ENCODE measurements around the gene TMOD1.
"Not testable (repeated sequence)": the region's sequence is repeated elsewhere in the genome, so short reads cannot be mapped to it uniquely, and the experiment has no call there.

Gene TMOD1

GRCh38 chr9:97571664-97572063 is 70.2 kb downstream of the TMOD1 start:
- DNase-seq: no peak

GRCh38 chr9:97572196-97572891 is 70.9 kb downstream of the TMOD1 start:
- DNase-seq: no peak

GRCh38 chr9:97572892-97573365 is 71.5 kb downstream of the TMOD1 start:
- DNase-seq: no peak

- DNase-seq: no peak
These were observed 72.1 kb downstream of the TMOD1 start for GRCh38 chr9:97573482-97574073.

- DNase-seq: not testable (repeated sequence)
These were observed 72.7 kb downstream of the TMOD1 start for GRCh38 chr9:97574101-97574571.

GRCh38 chr9:97574921-97575672 is 73.6 kb downstream of the TMOD1 start:
- DNase-seq: peak; percentile 4 to 12

- DNase-seq: no peak
These were observed 74.3 kb downstream of the TMOD1 start for GRCh38 chr9:97575673-97576200.

- no peak for DNase-seq
These were observed 75.6 kb downstream of the TMOD1 start for GRCh38 chr9:97577051-97577450.

- DNase-seq: no peak
These were observed 77.4 kb downstream of the TMOD1 start for GRCh38 chr9:97578846-97579245.

GRCh38 chr9:97579914-97580313 is 78.4 kb downstream of the TMOD1 start:
- no peak for DNase-seq

- DNase-seq: not testable (repeated sequence)
These were observed 80.1 kb downstream of the TMOD1 start for GRCh38 chr9:97581590-97581989.

GRCh38 chr9:97584778-97585177 is 83.3 kb downstream of the TMOD1 start:
- DNase-seq: not testable (repeated sequence)

- DNase-seq: not testable (repeated sequence)
These were observed 85.4 kb downstream of the TMOD1 start for GRCh38 chr9:97586909-97587308.

- DNase-seq: no peak
These were observed 90.1 kb downstream of the TMOD1 start for GRCh38 chr9:97591535-97591934.

- no peak for DNase-seq
These were observed 90.7 kb downstream of the TMOD1 start for GRCh38 chr9:97592126-97592525.

GRCh38 chr9:97593960-97594359 is 92.5 kb downstream of the TMOD1 start:
- DNase-seq: no peak

- DNase-seq: no peak
These were observed 93.0 kb downstream of the TMOD1 start for GRCh38 chr9:97594381-97594921.

- no peak for DNase-seq
These were observed 95.4 kb downstream of the TMOD1 start for GRCh38 chr9:97596906-97597305.

GRCh38 chr9:97598461-97599288 is 97.2 kb downstream of the TMOD1 start:
- peak; percentile 54 to 61 for DNase-seq

GRCh38 chr9:97599314-97599846 is 97.9 kb downstream of the TMOD1 start:
- DNase-seq: no peak

GRCh38 chr9:97600531-97601227 is 99.2 kb downstream of the TMOD1 start:
- DNase-seq: no peak
